ENCODE measurements around the gene GMPPA.

GMPPA gene

GRCh38 chr2:219498280-219499057 lies at the start of gene GMPPA:
TSS of gene GMPPA (plus strand) at chr2:219498891. CDS start at chr2:219499976, 1,085 bp downstream.
- peak; percentile 98 for DNase-seq (ENCODE audit: low spot score)

- DNase-seq (ENCODE audit: low spot score): no peak
Observed at GRCh38 chr2:219449609-219450008, 49.1 kb upstream of the GMPPA start.

- DNase-seq (ENCODE audit: low spot score): no peak
Observed at GRCh38 chr2:219451661-219452360, 46.9 kb upstream of the GMPPA start.

- no peak for DNase-seq (ENCODE audit: low spot score)
Observed at GRCh38 chr2:219452361-219453317, 46.1 kb upstream of the GMPPA start.

- no peak for DNase-seq (ENCODE audit: low spot score)
Observed at GRCh38 chr2:219453671-219454590, 44.8 kb upstream of the GMPPA start.

- DNase-seq (ENCODE audit: low spot score): no peak
Observed at GRCh38 chr2:219455581-219455980, 43.1 kb upstream of the GMPPA start.

GRCh38 chr2:219457784-219458369 lies 40.8 kb upstream of the GMPPA start:
- no peak for DNase-seq (ENCODE audit: low spot score)

- DNase-seq (ENCODE audit: low spot score): no peak
Observed at GRCh38 chr2:219458996-219459395, 39.7 kb upstream of the GMPPA start.

GRCh38 chr2:219459460-219460311 lies 39.0 kb upstream of the GMPPA start:
- peak; percentile 38 for DNase-seq (ENCODE audit: low spot score)

GRCh38 chr2:219460424-219460926 lies 38.2 kb upstream of the GMPPA start:
- DNase-seq (ENCODE audit: low spot score): no peak

GRCh38 chr2:219461047-219461514 lies 37.6 kb upstream of the GMPPA start:
- peak; percentile 8 for DNase-seq (ENCODE audit: low spot score)

- DNase-seq (ENCODE audit: low spot score): no peak
Observed at GRCh38 chr2:219461669-219462068, 37.0 kb upstream of the GMPPA start.

GRCh38 chr2:219462349-219462748 lies 36.3 kb upstream of the GMPPA start:
- no peak for DNase-seq (ENCODE audit: low spot score)

GRCh38 chr2:219464286-219465032 lies 34.2 kb upstream of the GMPPA start:
- no peak for DNase-seq (ENCODE audit: low spot score)

- DNase-seq (ENCODE audit: low spot score): no peak
Observed at GRCh38 chr2:219465659-219466561, 32.8 kb upstream of the GMPPA start.

- no peak for DNase-seq (ENCODE audit: low spot score)
Observed at GRCh38 chr2:219466816-219467735, 31.6 kb upstream of the GMPPA start.

- DNase-seq (ENCODE audit: low spot score): no peak
Observed at GRCh38 chr2:219467736-219468075, 31.0 kb upstream of the GMPPA start.

All from activated CD4-positive, alpha-beta T cell treated with anti-CD3 and anti-CD28 coated beads, Interleukin-2, Interleukin-4, amounts not matched to agents 100 ng/mL and 50 ng/mL, durations not matched to agents 16 hours and 8 hours (primary cell).